Calu3 (cell line): ENCODE data around the gene VSIR. TPM values are rescaled to one million over a fixed set of nuclear protein-coding genes. Genes with fewer than 3 reads are reported as not detected.

Experiments
- BruUV-seq: library from RNA; stranded (reverse); fragments of 400-500 nt; replicated peaks from 2 replicates; lab custom pipeline; 2021; lab: Mats Ljungman, UMichigan
- CTCF ChIA-PET: fragments of 300-600 bp; sonication (Branson Sonifier 250); formaldehyde crosslinking; loops from one replicate; lab custom pipeline; 2022; ENCODE audit warnings: antibody characterized with exemption; lab: Charles Lee
- DNase-seq: peaks from one replicate; pipeline ENCODE4 v3.0.0; 2022
- H3K27ac Mint-ChIP-seq: one replicate; pipeline ENCODE4 v1.8.0; 2022; ENCODE audit warnings: mixed read lengths; ENCODE audit not compliant: unreplicated experiment
- H3K27me3 Mint-ChIP-seq: one replicate; pipeline ENCODE4 v1.8.0; 2022; ENCODE audit warnings: mixed read lengths; ENCODE audit not compliant: unreplicated experiment
- H3K36me3 Mint-ChIP-seq: one replicate; pipeline ENCODE4 v1.8.0; 2022; ENCODE audit warnings: mild to moderate bottlenecking, moderate library complexity, mixed read lengths; ENCODE audit not compliant: insufficient read depth, unreplicated experiment
- H3K4me1 Mint-ChIP-seq: one replicate; pipeline ENCODE4 v1.8.0; 2022; ENCODE audit warnings: mild to moderate bottlenecking, low read depth, mixed read lengths; ENCODE audit not compliant: unreplicated experiment
- H3K4me3 Mint-ChIP-seq: one replicate; pipeline ENCODE4 v1.8.0; 2022; ENCODE audit warnings: mild to moderate bottlenecking, low read depth, moderate library complexity, mixed read lengths; ENCODE audit not compliant: unreplicated experiment
- H3K9me3 Mint-ChIP-seq: one replicate; pipeline ENCODE4 v1.8.0; 2022; ENCODE audit warnings: low read depth, mixed read lengths; ENCODE audit not compliant: unreplicated experiment
- CTCF ChIP-seq: fragments of 200-600 bp; IDR thresholded peaks from one replicate; pipeline ENCODE4 v1.8.0; 2022; ENCODE audit warnings: antibody characterized with exemption; ENCODE audit not compliant: unreplicated experiment
- intact Hi-C: fragments of 100-400 bp; cut with micrococcal nuclease; formaldehyde crosslinking; loops from one replicate; pipeline ENCODE4 v1.10.0; 2022; ENCODE audit not compliant: unreplicated experiment
- total RNA-seq: library from RNA; stranded (reverse); gene quantifications from 2 replicates; pipeline ENCODE4 v1.2.3, GENCODE V29; 2022

Gene VSIR
- total RNA-seq, 1 experiment from 2014 or later: 30.1 TPM

- no peak overlapping the region for H3K27ac Mint-ChIP-seq
- H3K36me3 Mint-ChIP-seq: peaks cover 4% of the 10 kb centered on the region
- BruUV-seq: no TSS peak
- DNase-seq: no peak
- peaks cover 18% of the 10 kb centered on the region for H3K4me1 Mint-ChIP-seq
- CTCF ChIA-PET: interaction anchor here (1.0 kb wide), 1 partner anchor 190 kb away, joined by 3 read pairs; no protein-coding TSS in a partner anchor
- peaks cover 16% of the 10 kb centered on the region for H3K27me3 Mint-ChIP-seq
- H3K9me3 Mint-ChIP-seq: no peaks in the 10 kb centered on the region
- intact Hi-C loops: no loop called here
- TF ChIP-seq CTCF: no peak
- H3K4me3 Mint-ChIP-seq: no peak overlapping the region
Observed at GRCh38 chr10:71716426-71716825, 56.9 kb downstream of the VSIR start.

GRCh38 chr10:71715860-71716259 lies 57.5 kb downstream of the VSIR start:
- BruUV-seq: no TSS peak
- TF ChIP-seq CTCF: no peak
- no peak for DNase-seq
- CTCF ChIA-PET: no interaction called here
- Mint-ChIP-seq H3K27ac (no peak overlapping the region), H3K36me3 (peaks cover 4% of the 10 kb centered on the region), H3K4me3 (no peak overlapping the region), H3K27me3 (peaks cover 10% of the 10 kb centered on the region), H3K9me3 (no peaks in the 10 kb centered on the region), H3K4me1 (peaks cover 18% of the 10 kb centered on the region)
- intact Hi-C loops: no loop called here

- Mint-ChIP-seq H3K27me3 (peaks cover 2% of the 10 kb centered on the region), H3K4me1 (peaks cover 18% of the 10 kb centered on the region)
- DNase-seq: no peak
Observed at GRCh38 chr10:71715026-71715425, 58.3 kb downstream of the VSIR start.

GRCh38 chr10:71714592-71714991 lies 58.7 kb downstream of the VSIR start:
- BruUV-seq: no TSS peak
- Mint-ChIP-seq H3K4me3 (no peak overlapping the region), H3K27ac (no peak overlapping the region), H3K36me3 (peaks cover 4% of the 10 kb centered on the region), H3K27me3 (no peaks in the 10 kb centered on the region), H3K4me1 (peaks cover 18% of the 10 kb centered on the region), H3K9me3 (no peaks in the 10 kb centered on the region)
- no peak for TF ChIP-seq CTCF
- no peak for DNase-seq
- CTCF ChIA-PET: no interaction called here
- intact Hi-C loops: no loop called here

More at GRCh38 chr10:71715026-71715425, 58.3 kb downstream of the VSIR start:
- TF ChIP-seq CTCF: no peak
- peaks cover 4% of the 10 kb centered on the region for H3K36me3 Mint-ChIP-seq
- no peak overlapping the region for H3K27ac Mint-ChIP-seq
- intact Hi-C loops: no loop called here
- H3K9me3 Mint-ChIP-seq: no peaks in the 10 kb centered on the region
- CTCF ChIA-PET: no interaction called here
- H3K4me3 Mint-ChIP-seq: no peak overlapping the region
- BruUV-seq: no TSS peak
